ENCODE data around the gene LSM10. TPM values are rescaled to one million over a fixed set of nuclear protein-coding genes. Genes with fewer than 3 reads are reported as not detected.

LSM10 gene
- total and polyA plus RNA-seq, 9 of the 15 experiments (the other 6 are each of a cell fraction or from before 2014, with no cell fraction given): 13.2 to 146 (median 68.9) TPM

DNA sequence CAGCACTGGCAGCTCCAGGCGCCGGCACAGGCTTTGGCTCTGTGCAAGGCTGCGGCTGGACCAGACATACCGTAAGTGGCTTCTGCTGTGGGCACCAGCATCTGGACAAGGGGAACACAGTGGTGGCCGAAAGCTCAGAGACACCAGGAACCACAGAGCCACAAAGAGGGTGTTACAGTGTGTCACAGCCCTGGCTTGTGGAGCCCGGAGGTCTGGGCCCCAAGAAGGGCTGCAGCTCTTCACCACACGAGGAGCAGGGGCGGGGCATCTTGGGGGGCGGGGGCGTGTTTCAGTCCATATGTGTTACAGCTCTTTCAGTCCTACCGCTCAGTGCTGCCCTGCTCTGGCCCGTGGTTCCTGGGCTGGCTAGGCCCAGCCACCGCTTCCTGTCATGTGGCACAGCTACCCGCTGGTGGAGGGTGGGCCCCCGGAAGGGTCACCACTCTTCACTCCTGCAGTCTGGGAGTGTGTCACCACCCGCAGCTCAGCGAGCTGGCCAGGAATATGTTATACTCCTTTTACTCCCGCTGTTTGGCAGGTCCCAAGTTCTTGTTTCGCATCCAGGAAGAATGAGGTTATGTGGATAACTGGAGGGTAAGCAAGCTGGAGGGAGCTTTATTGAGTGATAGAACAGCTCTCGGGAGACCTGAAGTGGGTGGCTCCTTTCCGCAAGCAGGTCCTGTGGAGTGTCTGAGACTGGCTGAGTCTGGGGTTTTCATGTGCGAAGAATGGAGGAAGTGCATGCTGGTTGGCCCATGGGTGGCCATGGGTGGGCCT, 3.3 kb upstream of the LSM10 start (continued):
- TF ChIP-seq ZNF175 (CRISPR knock-in tag; IDR thresholded peaks at IDR 0.05; ENCODE audit: low read depth): no peak
- no peak for TF ChIP-seq CCNT2 (IDR thresholded peaks at IDR 0.05; ENCODE audit: borderline replicate concordance, extremely low read depth, insufficient read length, low read depth, low read length)
- TF ChIP-seq XRCC4 (IDR thresholded peaks at IDR 0.05; ENCODE audit: extremely low read depth, insufficient read depth, insufficient read length): no peak
- no peak for TF ChIP-seq NFATC3 (IDR thresholded peaks at IDR 0.05)
- peak in 1 of 2 experiments; percentile 27; a peak in 1 of 4 replicates for TF ChIP-seq HDAC1 (IDR thresholded peaks at IDR 0.05)
- TF ChIP-seq ZNF121 (CRISPR knock-in tag; conservative IDR thresholded peaks at IDR 0.05): no peak
- TF ChIP-seq, protein P1, sequence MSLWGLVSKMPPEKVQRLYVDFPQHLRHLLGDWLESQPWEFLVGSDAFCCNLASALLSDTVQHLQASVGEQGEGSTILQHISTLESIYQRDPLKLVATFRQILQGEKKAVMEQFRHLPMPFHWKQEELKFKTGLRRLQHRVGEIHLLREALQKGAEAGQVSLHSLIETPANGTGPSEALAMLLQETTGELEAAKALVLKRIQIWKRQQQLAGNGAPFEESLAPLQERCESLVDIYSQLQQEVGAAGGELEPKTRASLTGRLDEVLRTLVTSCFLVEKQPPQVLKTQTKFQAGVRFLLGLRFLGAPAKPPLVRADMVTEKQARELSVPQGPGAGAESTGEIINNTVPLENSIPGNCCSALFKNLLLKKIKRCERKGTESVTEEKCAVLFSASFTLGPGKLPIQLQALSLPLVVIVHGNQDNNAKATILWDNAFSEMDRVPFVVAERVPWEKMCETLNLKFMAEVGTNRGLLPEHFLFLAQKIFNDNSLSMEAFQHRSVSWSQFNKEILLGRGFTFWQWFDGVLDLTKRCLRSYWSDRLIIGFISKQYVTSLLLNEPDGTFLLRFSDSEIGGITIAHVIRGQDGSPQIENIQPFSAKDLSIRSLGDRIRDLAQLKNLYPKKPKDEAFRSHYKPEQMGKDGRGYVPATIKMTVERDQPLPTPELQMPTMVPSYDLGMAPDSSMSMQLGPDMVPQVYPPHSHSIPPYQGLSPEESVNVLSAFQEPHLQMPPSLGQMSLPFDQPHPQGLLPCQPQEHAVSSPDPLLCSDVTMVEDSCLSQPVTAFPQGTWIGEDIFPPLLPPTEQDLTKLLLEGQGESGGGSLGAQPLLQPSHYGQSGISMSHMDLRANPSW (CRISPR knock-in tag; IDR thresholded peaks at IDR 0.05): peak; percentile 47; the same call in 1 of the 2 replicates
- TF ChIP-seq ZNF561 (CRISPR knock-in tag; conservative IDR thresholded peaks at IDR 0.05): no peak
- TF ChIP-seq ATF1 (CRISPR knock-in tag; IDR thresholded peaks at IDR 0.05): no peak
- peak; percentile 62 for TF ChIP-seq ATF1 (tag; IDR thresholded peaks at IDR 0.05)
- TF ChIP-seq SETDB1 (IDR thresholded peaks at IDR 0.05; ENCODE audit: low read length): no peak
- TF ChIP-seq ZNF324 (CRISPR knock-in tag; IDR thresholded peaks at IDR 0.05): no peak
- TF ChIP-seq SRSF3 (IDR thresholded peaks at IDR 0.05; ENCODE audit: insufficient read depth, low read length): no peak
- no peak for TF ChIP-seq BRCA1 (IDR thresholded peaks at IDR 0.05)
- no peak for TF ChIP-seq BRCA1 (CRISPR knock-in tag; IDR thresholded peaks at IDR 0.05)
- TF ChIP-seq, protein P2, sequence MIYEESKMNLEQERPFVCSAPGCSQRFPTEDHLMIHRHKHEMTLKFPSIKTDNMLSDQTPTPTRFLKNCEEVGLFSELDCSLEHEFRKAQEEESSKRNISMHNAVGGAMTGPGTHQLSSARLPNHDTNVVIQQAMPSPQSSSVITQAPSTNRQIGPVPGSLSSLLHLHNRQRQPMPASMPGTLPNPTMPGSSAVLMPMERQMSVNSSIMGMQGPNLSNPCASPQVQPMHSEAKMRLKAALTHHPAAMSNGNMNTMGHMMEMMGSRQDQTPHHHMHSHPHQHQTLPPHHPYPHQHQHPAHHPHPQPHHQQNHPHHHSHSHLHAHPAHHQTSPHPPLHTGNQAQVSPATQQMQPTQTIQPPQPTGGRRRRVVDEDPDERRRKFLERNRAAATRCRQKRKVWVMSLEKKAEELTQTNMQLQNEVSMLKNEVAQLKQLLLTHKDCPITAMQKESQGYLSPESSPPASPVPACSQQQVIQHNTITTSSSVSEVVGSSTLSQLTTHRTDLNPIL (CRISPR knock-in tag; IDR thresholded peaks at IDR 0.05): no peak
- TF ChIP-seq CEBPG (CRISPR knock-in tag; IDR thresholded peaks at IDR 0.05): no peak
- TF ChIP-seq CEBPG (tag; conservative IDR thresholded peaks at IDR 0.05 in 1 of 2, IDR thresholded peaks at IDR 0.05 in 1 of 2): no peak
- no peak for TF ChIP-seq CREBBP (IDR thresholded peaks at IDR 0.05; ENCODE audit: low read depth, low read length)
- TF ChIP-seq, protein P3, sequence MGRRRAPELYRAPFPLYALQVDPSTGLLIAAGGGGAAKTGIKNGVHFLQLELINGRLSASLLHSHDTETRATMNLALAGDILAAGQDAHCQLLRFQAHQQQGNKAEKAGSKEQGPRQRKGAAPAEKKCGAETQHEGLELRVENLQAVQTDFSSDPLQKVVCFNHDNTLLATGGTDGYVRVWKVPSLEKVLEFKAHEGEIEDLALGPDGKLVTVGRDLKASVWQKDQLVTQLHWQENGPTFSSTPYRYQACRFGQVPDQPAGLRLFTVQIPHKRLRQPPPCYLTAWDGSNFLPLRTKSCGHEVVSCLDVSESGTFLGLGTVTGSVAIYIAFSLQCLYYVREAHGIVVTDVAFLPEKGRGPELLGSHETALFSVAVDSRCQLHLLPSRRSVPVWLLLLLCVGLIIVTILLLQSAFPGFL (CRISPR knock-in tag; IDR thresholded peaks at IDR 0.05): no peak; the same call in 1 of the 2 replicates
- peak; percentile 75; the same call in 1 of the 2 replicates for TF ChIP-seq TOE1 (IDR thresholded peaks at IDR 0.05; ENCODE audit: borderline replicate concordance)
- TF ChIP-seq TOE1 (CRISPR knock-in tag; IDR thresholded peaks at IDR 0.05; ENCODE audit: borderline replicate concordance, low read depth): no peak

Measured in K562 (cell line).